CD4-positive, alpha-beta T cell (primary cell): ENCODE measurements around the gene SECTM1. TPM values are rescaled to one million over a fixed set of nuclear protein-coding genes. Genes with fewer than 3 reads are reported as not detected.

Experiments
- ATAC-seq: fragments of 200-7000 bp; cut with Tn5 transposase; one replicate; pipeline ENCODE4 v1.10.0; 2022; ENCODE audit warnings: mild to moderate bottlenecking; ENCODE audit not compliant: poor library complexity
- CTCF ChIA-PET: fragments of 350-600 bp; sonication (Branson Sonifier 250); formaldehyde crosslinking; loops from one replicate; lab custom pipeline; 2021; ENCODE audit warnings: antibody characterized with exemption, inconsistent platforms; lab: Charles Lee
- POLR2A ChIA-PET: fragments of 350-600 bp; sonication (Branson Sonifier 250); formaldehyde crosslinking; loops from one replicate; lab custom pipeline; 2021; ENCODE audit warnings: antibody characterized with exemption, inconsistent platforms; lab: Charles Lee
- DNase-seq, 14 experiments: peaks; one replicate each; pipeline ENCODE4 v3.0.0-alpha.2; 2013 to 2020; ENCODE audit warnings: mixed read lengths in 2 of 14
- H3K27ac ChIP-seq, 2 donors: one replicate each; pipeline versions ENCODE4 v1.5.1 to v1.7.0; 2013; ENCODE audit warnings: low read length in 2 of 2, low read depth in 1 of 2, mild to moderate bottlenecking in 1 of 2
- H3K27me3 ChIP-seq, 2 experiments: 1 replicate in 1 of 2; 2 replicates in 1 of 2; pipeline versions ENCODE4 v1.6.1 to v1.7.0; 2013; ENCODE audit warnings: low read length in 2 of 2, control low read depth in 1 of 2, mild to moderate bottlenecking in 1 of 2, moderate library complexity in 1 of 2; ENCODE audit not compliant: insufficient read depth in 2 of 2, control insufficient read depth in 1 of 2
- H3K36me3 ChIP-seq: one replicate; pipeline ENCODE4 v1.6.1; 2013; ENCODE audit warnings: low read length, control low read depth; ENCODE audit not compliant: insufficient read depth
- H3K4me1 ChIP-seq: one replicate; pipeline ENCODE4 v1.6.1; 2013; ENCODE audit warnings: low read length, control low read depth; ENCODE audit not compliant: insufficient read depth
- H3K4me3 ChIP-seq: one replicate; pipeline ENCODE4 v1.5.1; 2013; ENCODE audit warnings: mild to moderate bottlenecking, low read length, moderate library complexity
- H3K9me3 ChIP-seq, 2 experiments: 1 replicate in 1 of 2; 2 replicates in 1 of 2; pipeline versions ENCODE4 v1.6.1 to v1.7.0; 2013; ENCODE audit warnings: low read length in 2 of 2, mild to moderate bottlenecking in 2 of 2, control low read depth in 1 of 2, moderate library complexity in 1 of 2; ENCODE audit not compliant: control insufficient read depth in 1 of 2, insufficient read depth in 1 of 2
- H3K27ac Mint-ChIP-seq: one replicate; pipeline ENCODE4 v1.8.0; 2020; ENCODE audit warnings: mixed read lengths
- H3K27me3 Mint-ChIP-seq: one replicate; pipeline ENCODE4 v1.8.0; 2021; ENCODE audit warnings: mixed read lengths
- H3K36me3 Mint-ChIP-seq: one replicate; pipeline ENCODE4 v1.8.0; 2021; ENCODE audit warnings: low read depth, mixed read lengths
- H3K4me1 Mint-ChIP-seq: one replicate; pipeline ENCODE4 v1.8.0; 2021; ENCODE audit warnings: low read depth, mixed read lengths
- H3K4me3 Mint-ChIP-seq: one replicate; pipeline ENCODE4 v1.8.0; 2020; ENCODE audit warnings: mild to moderate bottlenecking, mixed read lengths
- H3K9me3 Mint-ChIP-seq: one replicate; pipeline ENCODE4 v1.8.0; 2020; ENCODE audit warnings: mixed read lengths
- intact Hi-C, 2 experiments: fragments of 100-400 bp; cut with DNase I in 1 of 2; cut with micrococcal nuclease in 1 of 2; formaldehyde crosslinking; loops; one replicate each; pipeline versions ENCODE4 v1.15.1 to v1.9.0; 2023 to 2025; cut with DNase I, micrococcal nuclease
- total RNA-seq, 174 experiments: library from RNA in 2 of 174; stranded (reverse) in 2 of 174; gene quantifications; one replicate each; pipeline ENCODE4 v1.2.3 and lab custom pipeline; 2021 to 2026
- TF ChIP-seq, protein P1 (sequence below): fragments of 200-600 bp; IDR thresholded peaks from one replicate; pipeline ENCODE4 v1.8.0; 2022; ENCODE audit warnings: antibody characterized with exemption, mild to moderate bottlenecking

SECTM1 gene
- total RNA-seq, 2 experiments from 2014 or later = 2.1 to 3.1 TPM

DNA sequence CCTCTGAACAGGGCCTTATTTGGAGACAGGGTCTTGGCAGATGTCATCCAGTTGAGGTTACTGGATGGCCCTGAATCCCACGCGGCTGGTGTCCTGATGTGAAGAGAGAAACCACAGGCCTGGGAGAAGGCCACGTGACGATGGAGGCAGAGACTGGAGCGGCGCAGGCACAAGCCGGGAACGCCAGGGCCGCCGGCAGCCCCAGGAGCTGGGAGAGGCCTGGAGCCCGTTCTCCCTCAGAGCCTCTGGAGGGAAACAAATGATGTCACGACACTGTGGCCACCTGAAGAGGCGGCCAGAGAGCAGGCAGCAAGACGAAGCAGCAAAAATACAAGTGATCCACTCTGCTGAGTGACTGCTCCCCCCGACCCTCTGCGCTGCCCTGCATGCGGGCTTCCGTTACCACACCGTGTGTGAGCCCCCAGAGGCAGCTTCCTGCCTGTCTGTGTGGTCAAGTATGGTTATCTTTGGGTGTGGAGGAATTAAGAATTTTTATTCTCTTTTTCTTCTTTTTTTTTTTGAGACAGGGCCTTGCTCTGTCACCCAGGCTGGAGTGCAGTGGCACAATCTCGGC, 27.8 kb downstream of the SECTM1 start:
- Mint-ChIP-seq H3K9me3 (no peaks in the 10 kb centered on the region), H3K27me3 (no peaks in the 10 kb centered on the region), H3K4me1 (peaks cover 58% of the 10 kb centered on the region), H3K36me3 (no peaks in the 10 kb centered on the region), H3K27ac (peak overlapping the region; percentile 73), H3K4me3 (peak overlapping the region; percentile 20)
- H3K27me3 ChIP-seq = no peaks in the 10 kb centered on the region
- H3K36me3 ChIP-seq = no peaks in the 10 kb centered on the region
- no peak overlapping the region for H3K27ac ChIP-seq
- intact Hi-C loops = no loop called here
- H3K4me3 ChIP-seq = no peak overlapping the region
- TF ChIP-seq, protein P1, sequence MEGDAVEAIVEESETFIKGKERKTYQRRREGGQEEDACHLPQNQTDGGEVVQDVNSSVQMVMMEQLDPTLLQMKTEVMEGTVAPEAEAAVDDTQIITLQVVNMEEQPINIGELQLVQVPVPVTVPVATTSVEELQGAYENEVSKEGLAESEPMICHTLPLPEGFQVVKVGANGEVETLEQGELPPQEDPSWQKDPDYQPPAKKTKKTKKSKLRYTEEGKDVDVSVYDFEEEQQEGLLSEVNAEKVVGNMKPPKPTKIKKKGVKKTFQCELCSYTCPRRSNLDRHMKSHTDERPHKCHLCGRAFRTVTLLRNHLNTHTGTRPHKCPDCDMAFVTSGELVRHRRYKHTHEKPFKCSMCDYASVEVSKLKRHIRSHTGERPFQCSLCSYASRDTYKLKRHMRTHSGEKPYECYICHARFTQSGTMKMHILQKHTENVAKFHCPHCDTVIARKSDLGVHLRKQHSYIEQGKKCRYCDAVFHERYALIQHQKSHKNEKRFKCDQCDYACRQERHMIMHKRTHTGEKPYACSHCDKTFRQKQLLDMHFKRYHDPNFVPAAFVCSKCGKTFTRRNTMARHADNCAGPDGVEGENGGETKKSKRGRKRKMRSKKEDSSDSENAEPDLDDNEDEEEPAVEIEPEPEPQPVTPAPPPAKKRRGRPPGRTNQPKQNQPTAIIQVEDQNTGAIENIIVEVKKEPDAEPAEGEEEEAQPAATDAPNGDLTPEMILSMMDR = no peak
- CTCF ChIA-PET = interaction anchor here (0.6 kb wide), 2 partner anchors 105 to 577 kb away, joined by 3 read pairs; no protein-coding TSS in a partner anchor
- H3K4me1 ChIP-seq = peaks cover 55% of the 10 kb centered on the region
- POLR2A ChIA-PET = interaction anchor here (1.0 to 1.6 kb wide), 2 partner anchors 20 to 268 kb away, joined by 3 read pairs; partner anchors contain the start of gene DCXR
- ATAC-seq (no peak), DNase-seq (no peak)
- no peaks in the 10 kb centered on the region for H3K9me3 ChIP-seq

DNA sequence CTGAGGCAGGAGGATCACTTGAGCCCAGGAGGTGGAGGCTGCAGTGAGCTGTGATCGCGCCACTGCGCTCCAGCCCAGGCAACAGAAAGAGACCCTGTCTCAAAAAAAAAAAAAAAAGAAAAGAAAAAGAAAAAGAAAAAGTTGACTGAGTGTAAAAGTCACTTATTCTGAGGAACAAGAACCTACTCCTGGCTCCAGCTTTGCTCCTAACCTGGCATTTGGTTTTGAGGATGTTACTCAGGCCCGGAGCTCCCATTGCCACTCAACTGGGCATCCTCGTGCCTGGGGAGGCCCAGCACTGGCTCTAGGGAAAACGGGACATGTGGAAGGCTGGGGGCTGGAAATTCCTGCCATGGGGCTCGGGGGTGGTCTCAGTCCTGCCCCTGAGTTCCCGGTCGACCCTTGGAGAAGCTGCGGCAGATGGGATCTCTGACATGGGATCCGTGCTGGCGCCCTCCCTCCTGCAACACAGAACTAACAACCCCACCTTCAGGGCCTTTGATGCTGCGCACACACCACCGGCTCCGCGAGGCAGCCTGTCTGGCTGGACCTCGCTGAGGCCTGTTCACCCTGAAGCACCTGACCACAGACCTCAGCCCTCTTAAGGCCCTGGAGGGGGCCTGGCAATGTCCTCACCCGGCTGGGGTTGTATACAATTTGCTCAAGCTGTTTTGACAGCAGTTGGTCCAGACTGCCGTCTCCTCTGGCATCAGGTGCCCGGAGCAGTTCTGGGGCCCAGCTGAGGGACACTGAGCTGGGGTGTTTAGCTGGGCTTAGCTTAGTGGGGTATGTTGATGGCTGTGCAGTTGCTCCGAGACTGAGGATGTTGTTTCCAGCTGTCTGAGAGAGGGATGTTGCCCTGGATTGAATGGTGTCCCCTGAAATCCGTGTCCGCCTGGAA, 28.5 kb downstream of the SECTM1 start:
- no peaks in the 10 kb centered on the region for H3K27me3 ChIP-seq
- no peak for DNase-seq
- H3K9me3 ChIP-seq = no peaks in the 10 kb centered on the region
- Mint-ChIP-seq H3K27me3 (no peaks in the 10 kb centered on the region), H3K4me1 (peaks cover 62% of the 10 kb centered on the region), H3K4me3 (no peak overlapping the region), H3K9me3 (no peaks in the 10 kb centered on the region), H3K36me3 (no peaks in the 10 kb centered on the region), H3K27ac (peak overlapping the region; percentile 73)
- no peaks in the 10 kb centered on the region for H3K36me3 ChIP-seq
- POLR2A ChIA-PET = interaction anchor here (0.8 to 8.9 kb wide), 4 partner anchors 10 to 267 kb away, joined by 3 to 157 read pairs (median 3); partner anchors contain the start of genes CD7 and DCXR
- intact Hi-C loops = loop anchor here in 1 of 2 experiments (5.0 kb wide), 1 partner anchor 48 kb away; no protein-coding TSS in a partner anchor
- CTCF ChIA-PET = no interaction called here
- H3K4me1 ChIP-seq = peaks cover 62% of the 10 kb centered on the region
- TF ChIP-seq, protein P1 = no peak
- ATAC-seq = no peak
- no peak overlapping the region for H3K27ac ChIP-seq
- H3K4me3 ChIP-seq = no peak overlapping the region

DNA sequence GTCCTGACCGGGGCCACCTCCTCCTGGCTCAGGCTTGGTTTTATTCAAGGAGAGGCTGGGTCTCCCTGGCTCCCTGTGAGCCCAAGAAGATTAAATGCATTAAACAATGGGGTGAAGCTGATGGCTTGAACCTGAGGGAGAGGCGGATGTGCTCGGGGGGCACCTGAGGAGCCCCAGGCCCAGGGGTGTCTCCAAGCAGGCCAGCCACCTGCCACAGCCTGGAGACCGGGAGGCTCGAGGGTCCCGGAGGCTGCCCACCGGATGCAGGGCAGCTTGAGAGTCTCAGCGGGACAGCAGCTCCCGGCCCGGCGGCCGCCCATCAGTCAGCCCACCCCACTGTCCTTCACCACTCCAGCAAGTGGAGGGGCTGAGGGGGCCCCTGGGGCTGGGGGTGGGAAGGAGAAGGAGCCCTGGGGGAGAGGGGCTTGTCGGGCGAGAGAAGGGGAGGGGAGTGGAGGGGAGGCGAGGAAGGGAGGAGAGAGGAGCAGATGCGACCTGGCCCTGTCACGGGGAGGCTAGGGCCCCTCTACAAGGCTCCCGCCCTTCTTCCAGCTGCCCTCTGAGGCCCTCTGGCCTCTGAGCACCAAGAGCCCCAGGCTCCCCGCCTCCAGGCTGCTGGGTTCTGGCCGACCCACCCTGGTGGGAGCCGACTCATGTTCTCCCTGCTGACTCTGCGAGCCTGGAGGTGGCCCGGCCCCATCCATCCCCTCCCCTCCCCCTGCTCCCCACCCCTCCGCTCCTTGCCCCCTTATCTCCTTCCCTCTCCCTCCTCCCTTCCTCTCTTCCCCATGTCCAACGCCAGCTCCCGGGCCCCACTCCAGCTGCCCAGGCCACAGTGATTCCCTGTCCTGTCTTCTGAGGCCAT, 29.4 kb downstream of the SECTM1 start:
- H3K27ac Mint-ChIP-seq = peak overlapping the region; percentile 100
- no peaks in the 10 kb centered on the region for H3K27me3 Mint-ChIP-seq
- no peaks in the 10 kb centered on the region for H3K36me3 Mint-ChIP-seq
- CTCF ChIA-PET = interaction anchor here (0.8 to 1.7 kb wide), 3 partner anchors 17 to 68 kb away, joined by 3 to 7 read pairs (median 3); partner anchors contain the start of gene CSNK1D
- no peaks in the 10 kb centered on the region for H3K9me3 Mint-ChIP-seq
- DNase-seq (no peak), ATAC-seq (no peak)
- peaks cover 69% of the 10 kb centered on the region for H3K4me1 Mint-ChIP-seq
- peak overlapping the region; percentile 52 for H3K4me3 ChIP-seq
- no peaks in the 10 kb centered on the region for H3K36me3 ChIP-seq
- no peaks in the 10 kb centered on the region for H3K27me3 ChIP-seq
- no peaks in the 10 kb centered on the region for H3K9me3 ChIP-seq
- POLR2A ChIA-PET = interaction anchor here (0.6 to 8.9 kb wide), 13 partner anchors 7 to 281 kb away, joined by 3 to 157 read pairs (median 3); partner anchors contain the start of genes CD7, CENPX, DCXR and DUS1L
- H3K4me1 ChIP-seq = peaks cover 71% of the 10 kb centered on the region
- no peak overlapping the region for H3K27ac ChIP-seq
- H3K4me3 Mint-ChIP-seq = peak overlapping the region; percentile 87
- intact Hi-C loops = loop anchor here in 1 of 2 experiments (5.0 kb wide), 1 partner anchor 47 kb away; no protein-coding TSS in a partner anchor
- TF ChIP-seq, protein P1 = no peak
